ENCODE measurements around the gene ARHGAP18.

DNA sequence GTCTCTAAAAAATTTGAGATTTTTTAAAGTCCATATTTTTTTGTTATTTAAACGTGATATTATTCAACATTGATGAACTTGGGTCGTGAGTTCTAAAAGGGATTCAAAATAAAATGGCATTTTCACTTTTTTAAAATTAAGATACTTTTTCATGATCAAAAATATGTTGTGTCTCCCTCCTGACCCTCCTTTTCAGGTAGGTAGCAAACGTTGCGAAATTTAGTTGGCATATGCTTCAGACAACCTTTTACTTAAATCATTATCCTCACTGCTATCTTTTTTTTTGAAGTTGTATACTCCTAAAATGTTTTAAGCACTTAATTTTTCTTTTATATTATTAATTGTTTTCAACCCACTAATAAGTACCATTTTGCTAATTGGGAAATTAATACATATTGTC lies 133.5 kb downstream of the ARHGAP18 start:
- TF ChIP-seq POLR2A (IDR thresholded peaks at IDR 0.05) = no peak
- TF ChIP-seq, protein P1, sequence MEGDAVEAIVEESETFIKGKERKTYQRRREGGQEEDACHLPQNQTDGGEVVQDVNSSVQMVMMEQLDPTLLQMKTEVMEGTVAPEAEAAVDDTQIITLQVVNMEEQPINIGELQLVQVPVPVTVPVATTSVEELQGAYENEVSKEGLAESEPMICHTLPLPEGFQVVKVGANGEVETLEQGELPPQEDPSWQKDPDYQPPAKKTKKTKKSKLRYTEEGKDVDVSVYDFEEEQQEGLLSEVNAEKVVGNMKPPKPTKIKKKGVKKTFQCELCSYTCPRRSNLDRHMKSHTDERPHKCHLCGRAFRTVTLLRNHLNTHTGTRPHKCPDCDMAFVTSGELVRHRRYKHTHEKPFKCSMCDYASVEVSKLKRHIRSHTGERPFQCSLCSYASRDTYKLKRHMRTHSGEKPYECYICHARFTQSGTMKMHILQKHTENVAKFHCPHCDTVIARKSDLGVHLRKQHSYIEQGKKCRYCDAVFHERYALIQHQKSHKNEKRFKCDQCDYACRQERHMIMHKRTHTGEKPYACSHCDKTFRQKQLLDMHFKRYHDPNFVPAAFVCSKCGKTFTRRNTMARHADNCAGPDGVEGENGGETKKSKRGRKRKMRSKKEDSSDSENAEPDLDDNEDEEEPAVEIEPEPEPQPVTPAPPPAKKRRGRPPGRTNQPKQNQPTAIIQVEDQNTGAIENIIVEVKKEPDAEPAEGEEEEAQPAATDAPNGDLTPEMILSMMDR (IDR thresholded peaks at IDR 0.05) = no peak
- TF ChIP-seq EP300 (IDR thresholded peaks at IDR 0.05) = no peak
